Measurements from ENCODE around the gene SLC12A9.

The SLC12A9 gene

GRCh38 chr7:100865938-100866728 is 13.6 kb downstream of the SLC12A9 start:
- no peak for TF ChIP-seq CTCF (conservative IDR thresholded peaks at IDR 0.05)

GRCh38 chr7:100866729-100867039 is 14.2 kb downstream of the SLC12A9 start:
- peak overlapping the region; percentile 77 for H3K27ac ChIP-seq
- no peak for TF ChIP-seq CTCF (conservative IDR thresholded peaks at IDR 0.05)

More at GRCh38 chr7:100865938-100866728, 13.6 kb downstream of the SLC12A9 start:
- peak overlapping the region; percentile 77 for H3K27ac ChIP-seq

- H3K27ac ChIP-seq = peak within 1 kb of the TSS; percentile 77
- no peak for TF ChIP-seq CTCF (conservative IDR thresholded peaks at IDR 0.05)
Measured at GRCh38 chr7:100867040-100867775, 14.7 kb downstream of the SLC12A9 start, which contains the start of gene TRIP6. TSS of gene TRIP6 (plus strand) at chr7:100867387. CDS start at chr7:100867498, 111 bp downstream.

- no peak overlapping the region for H3K27ac ChIP-seq
Measured at GRCh38 chr7:100867776-100868485, 15.4 kb downstream of the SLC12A9 start.

GRCh38 chr7:100873599-100874299 is 21.2 kb downstream of the SLC12A9 start:
- H3K27ac ChIP-seq = peak overlapping the region; percentile 98
- no peak for TF ChIP-seq CTCF (conservative IDR thresholded peaks at IDR 0.05)

More at GRCh38 chr7:100867776-100868485, 15.4 kb downstream of the SLC12A9 start:
- no peak for TF ChIP-seq CTCF (conservative IDR thresholded peaks at IDR 0.05)

- H3K27ac ChIP-seq = peak overlapping the region; percentile 98
- no peak for TF ChIP-seq CTCF (conservative IDR thresholded peaks at IDR 0.05)
Measured at GRCh38 chr7:100874300-100874576, 21.7 kb downstream of the SLC12A9 start.

All from VCaP (cell line).